Small intestine (tissue), 7 donors: ENCODE measurements around the gene ZNF639. TPM values are rescaled to one million over a fixed set of nuclear protein-coding genes. Genes with fewer than 3 reads are reported as not detected.
"Not testable (repeated sequence)": the region's sequence is repeated elsewhere in the genome, so short reads cannot be mapped to it uniquely, and the experiment has no call there.

Experiments used
- DNase-seq, 2 donors: peaks; one replicate each; pipeline versions ENCODE4 v3.0.0 to v3.0.0-alpha.2; 2013
- FAIRE-seq: peaks from 2 replicates; lab custom pipeline; 2012; peaks lifted over from hg19 to GRCh38; lab: Jason Lieb, UNC
- H3K27ac ChIP-seq, 3 donors: one replicate each; pipeline ENCODE4 v1.5.1; 2013; ENCODE audit warnings: low read length in 2 of 3, mild to moderate bottlenecking in 2 of 3, control low read depth in 1 of 3, inconsistent platforms in 1 of 3, low read depth in 1 of 3, moderate library complexity in 1 of 3
- H3K27me3 ChIP-seq, 3 donors: one replicate each; pipeline ENCODE4 v1.6.1; 2013; ENCODE audit warnings: low read length in 3 of 3, inconsistent platforms in 1 of 3; ENCODE audit not compliant: control insufficient read depth in 3 of 3, insufficient read depth in 3 of 3
- H3K36me3 ChIP-seq, 3 donors: one replicate each; pipeline ENCODE4 v1.6.1; 2013; ENCODE audit warnings: low read length in 3 of 3, inconsistent platforms in 1 of 3, low read depth in 1 of 3, mild to moderate bottlenecking in 1 of 3, moderate library complexity in 1 of 3; ENCODE audit not compliant: control insufficient read depth in 3 of 3, insufficient read depth in 2 of 3
- H3K4me1 ChIP-seq, 3 donors: one replicate each; pipeline ENCODE4 v1.6.1; 2013; ENCODE audit warnings: low read length in 2 of 3, inconsistent platforms in 1 of 3, low read depth in 1 of 3, mild to moderate bottlenecking in 1 of 3, moderate library complexity in 1 of 3; ENCODE audit not compliant: control insufficient read depth in 3 of 3, insufficient read depth in 2 of 3
- H3K4me3 ChIP-seq, 3 donors: one replicate each; pipeline ENCODE4 v1.5.1; 2013; ENCODE audit warnings: low read length in 3 of 3, control low read depth in 1 of 3, inconsistent platforms in 1 of 3, low read depth in 1 of 3, mild to moderate bottlenecking in 1 of 3, moderate library complexity in 1 of 3
- H3K9me3 ChIP-seq, 2 donors: one replicate each; pipeline ENCODE4 v1.6.1; 2013; ENCODE audit warnings: low read depth in 1 of 2, low read length in 1 of 2; ENCODE audit not compliant: control insufficient read depth in 2 of 2, insufficient read depth in 1 of 2
- WGBS, 3 donors: extraction: QIAGEN DNeasy Blood & Tissue Kit; methylation state at CpG; one replicate each; pipeline ENCODE4 v1.1.7; 2013; 5-methylcytosine and 5-hydroxymethylcytosine counted together
- polyA plus RNA-seq, 4 donors: library from polyadenylated mRNA; stranded (reverse) in 3 of 4; unstranded in 1 of 4; fragments of 200-250 nt in 3 of 4; fragments of 120-200 nt in 1 of 4; gene quantifications; one replicate each; pipeline versions ENCODE4 v1.2.1 to v1.2.3, GENCODE V29; 2013
- donor health status: healthy with polysubstance abuse.
- donor health status: control.
- donor health status: control.
- donor health status: Bipolar disorder and iron deficiency.
- donor health status: healthy.

The ZNF639 gene
- polyA plus RNA-seq, 4 donors, result 14.3 to 40.9 (median 17.7) TPM

GRCh38 chr3:179301645-179302044 is 21.2 kb upstream of the ZNF639 start:
- no peak overlapping the region for H3K27ac ChIP-seq
- DNase-seq (no peak), FAIRE-seq (no peak)
- no peaks in the 10 kb centered on the region for H3K9me3 ChIP-seq
- WGBS, 3 donors, result 64 to 67% (median 66%) methylated on average over 3 of the region's 3 CpGs
- no peaks in the 10 kb centered on the region for H3K4me1 ChIP-seq
- peaks cover 0 to 2% (median 0%) of the 10 kb centered on the region in 3 donors for H3K27me3 ChIP-seq
- no peak overlapping the region for H3K4me3 ChIP-seq
- H3K36me3 ChIP-seq, result no peaks in the 10 kb centered on the region

- no peaks in the 10 kb centered on the region for H3K4me1 ChIP-seq
- no peak overlapping the region for H3K27ac ChIP-seq
- FAIRE-seq (no peak), DNase-seq (no peak)
- whole genome bisulfite sequencing, 3 donors, result 83 to 86% (median 84%) methylated on average over 7 of the region's 7 CpGs
- no peaks in the 10 kb centered on the region for H3K36me3 ChIP-seq
- H3K27me3 ChIP-seq, result peaks cover 0 to under 1% (median 0%) of the 10 kb centered on the region in 3 donors
- no peak overlapping the region for H3K4me3 ChIP-seq
- no peaks in the 10 kb centered on the region for H3K9me3 ChIP-seq
These were observed 20.7 kb upstream of the ZNF639 start for GRCh38 chr3:179302111-179302510.

- no peak for DNase-seq
- H3K27ac ChIP-seq, result no peak overlapping the region
- no peak for FAIRE-seq
- no peaks in the 10 kb centered on the region for H3K4me1 ChIP-seq
- H3K9me3 ChIP-seq, result no peaks in the 10 kb centered on the region
- 16 to 22% (median 19%) methylated on average over 2 of the region's 2 CpGs for WGBS, 3 donors
- H3K4me3 ChIP-seq, result no peak overlapping the region
- H3K36me3 ChIP-seq, result no peaks in the 10 kb centered on the region
- H3K27me3 ChIP-seq, result no peaks in the 10 kb centered on the region
These were observed 18.2 kb upstream of the ZNF639 start for GRCh38 chr3:179304605-179305004.

DNA sequence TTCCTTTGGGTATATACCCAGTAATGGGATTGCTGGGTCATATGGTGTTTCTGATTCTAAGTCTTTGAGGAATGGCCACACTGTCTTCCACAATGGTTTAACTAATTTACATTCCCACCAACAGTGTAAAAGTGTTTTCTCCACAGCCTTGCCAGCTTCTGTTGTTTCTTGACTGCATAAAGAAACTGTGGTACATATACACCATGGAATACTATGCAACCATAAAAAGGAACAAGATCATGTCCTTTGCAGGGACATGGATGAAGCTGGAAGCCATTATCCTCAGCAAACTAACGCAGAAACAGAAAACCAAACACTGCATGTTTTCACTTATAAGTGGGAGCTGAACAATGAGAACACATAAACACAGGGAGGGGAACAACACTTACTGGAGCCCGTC is 15.5 kb upstream of the ZNF639 start:
- not testable (repeated sequence) for H3K27ac ChIP-seq, DNase-seq, FAIRE-seq, H3K4me3 ChIP-seq, H3K36me3 ChIP-seq, H3K4me1 ChIP-seq, H3K9me3 ChIP-seq, H3K27me3 ChIP-seq
- WGBS, 3 donors, result 66 to 87% (median 73%) methylated on average over 2 of the region's 2 CpGs

DNA sequence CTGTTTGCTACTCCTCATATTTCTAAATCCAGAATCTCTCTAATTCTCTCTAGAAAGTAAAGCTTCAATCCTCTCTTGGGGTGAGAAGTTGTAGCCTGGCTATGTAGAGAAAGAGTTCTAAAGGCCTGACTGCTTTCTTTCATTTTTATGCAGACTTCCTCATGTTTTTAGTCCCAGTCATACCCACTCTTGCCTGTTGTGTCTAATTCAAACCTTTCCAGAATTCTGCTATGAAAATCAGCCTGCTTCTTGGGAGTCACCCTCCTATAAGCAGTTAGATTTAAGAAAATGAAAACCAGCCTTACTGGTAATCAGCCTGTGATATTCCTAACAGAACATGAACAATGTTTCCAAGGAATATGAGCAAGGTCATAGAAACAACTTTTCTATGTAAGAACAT is 14.8 kb upstream of the ZNF639 start:
- Histone ChIP-seq H3K36me3 (no peaks in the 10 kb centered on the region), H3K9me3 (no peaks in the 10 kb centered on the region), H3K27me3 (no peaks in the 10 kb centered on the region), H3K4me3 (no peak overlapping the region), H3K4me1 (no peaks in the 10 kb centered on the region), H3K27ac (no peak overlapping the region)
- DNase-seq, result no peak
- FAIRE-seq, result no peak

GRCh38 chr3:179309225-179310078 is 13.4 kb upstream of the ZNF639 start:
- FAIRE-seq, result no peak
- Histone ChIP-seq H3K9me3 (no peaks in the 10 kb centered on the region), H3K27me3 (no peaks in the 10 kb centered on the region), H3K4me1 (no peaks in the 10 kb centered on the region), H3K36me3 (no peaks in the 10 kb centered on the region), H3K27ac (no peak overlapping the region), H3K4me3 (no peak overlapping the region)
- 10 to 45% (median 33%) methylated on average over 1 of the region's 1 CpG for WGBS, 3 donors
- DNase-seq, result no peak

DNA sequence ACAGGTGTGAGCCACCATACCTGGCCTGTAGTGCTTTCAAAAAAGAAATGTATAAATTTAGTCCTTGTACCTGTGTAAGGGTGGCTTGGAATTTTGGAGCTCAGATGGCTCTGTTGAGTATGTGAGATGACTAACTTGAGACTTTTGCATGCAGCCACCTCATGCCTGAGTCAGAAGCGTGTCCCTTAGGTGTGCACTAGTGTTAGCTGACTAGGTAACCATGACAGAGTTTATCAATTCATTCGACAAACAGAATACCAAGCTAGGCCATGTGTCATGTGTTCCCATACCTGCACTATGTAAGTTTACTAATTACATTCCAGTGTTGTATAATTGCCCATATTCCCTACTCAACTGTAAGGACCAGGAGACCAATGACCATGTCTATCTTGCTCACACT is 4.0 kb upstream of the ZNF639 start:
- FAIRE-seq (no peak), DNase-seq (no peak)
- Histone ChIP-seq H3K9me3 (no peaks in the 10 kb centered on the region), H3K27me3 (no peaks in the 10 kb centered on the region), H3K27ac (no peak overlapping the region), H3K36me3 (no peaks in the 10 kb centered on the region), H3K4me1 (peaks cover 0 to 4% (median 0%) of the 10 kb centered on the region in 3 donors), H3K4me3 (no peak overlapping the region)
- 92 to 96% (median 95%) methylated on average over 2 of the region's 2 CpGs for WGBS, 3 donors

GRCh38 chr3:179321668-179322285 is 1.1 kb upstream of the ZNF639 start:
- H3K27ac ChIP-seq, result peak overlapping the region in 1 of 3 donors; percentile 84
- 5 to 25% (median 19%) methylated on average over 10 of the region's 10 CpGs for WGBS, 3 donors
- FAIRE-seq, result no peak
- no peaks in the 10 kb centered on the region for H3K27me3 ChIP-seq
- peaks cover 0 to 10% (median 0%) of the 10 kb centered on the region in 3 donors for H3K36me3 ChIP-seq
- H3K9me3 ChIP-seq, result no peaks in the 10 kb centered on the region
- peak overlapping the region in 1 of 3 donors; percentile 90 for H3K4me3 ChIP-seq
- DNase-seq, result peak; percentile 30 to 57
- peaks cover 0 to 4% (median 0%) of the 10 kb centered on the region in 3 donors for H3K4me1 ChIP-seq
